GM18870 (cell line): ENCODE results near the gene PARN.
"Not testable (repeated sequence)": the region's sequence is repeated elsewhere in the genome, so short reads cannot be mapped to it uniquely, and the experiment has no call there.

ENCODE experiments used
- ATAC-seq: cut with Tn5 transposase; IDR thresholded peaks from one replicate; pipeline ENCODE4 v1.9.1; 2021; ENCODE audit warnings: moderate library complexity; ENCODE audit not compliant: unreplicated experiment

The PARN gene

GRCh38 chr16:14576069-14576468 lies 54.0 kb downstream of the PARN start:
- ATAC-seq, result no peak

- ATAC-seq, result not testable (repeated sequence)
Observed at GRCh38 chr16:14574698-14575415, 55.2 kb downstream of the PARN start.

GRCh38 chr16:14572535-14572934 lies 57.5 kb downstream of the PARN start:
- ATAC-seq, result no peak

- ATAC-seq, result no peak
Observed at GRCh38 chr16:14569213-14569612, 60.8 kb downstream of the PARN start.

- ATAC-seq, result no peak
Observed at GRCh38 chr16:14566599-14566998, 63.5 kb downstream of the PARN start.

- ATAC-seq, result no peak
Observed at GRCh38 chr16:14565688-14566025, 64.4 kb downstream of the PARN start.

- no peak for ATAC-seq
Observed at GRCh38 chr16:14564861-14565687, 65.0 kb downstream of the PARN start.

GRCh38 chr16:14564323-14564722 lies 65.7 kb downstream of the PARN start:
- ATAC-seq, result no peak

GRCh38 chr16:14562691-14563491 lies 67.2 kb downstream of the PARN start:
- no peak for ATAC-seq

- ATAC-seq, result no peak
Observed at GRCh38 chr16:14560523-14560922, 69.5 kb downstream of the PARN start.

- no peak for ATAC-seq
Observed at GRCh38 chr16:14559809-14560241, 70.2 kb downstream of the PARN start.

- no peak for ATAC-seq
Observed at GRCh38 chr16:14553447-14553846, 76.6 kb downstream of the PARN start.

- no peak for ATAC-seq
Observed at GRCh38 chr16:14549789-14550153, 80.3 kb downstream of the PARN start.

GRCh38 chr16:14548933-14549788 lies 80.9 kb downstream of the PARN start:
- ATAC-seq, result no peak

GRCh38 chr16:14545346-14545884 lies 84.6 kb downstream of the PARN start:
- no peak for ATAC-seq

GRCh38 chr16:14544846-14545245 lies 85.2 kb downstream of the PARN start:
- not testable (repeated sequence) for ATAC-seq

GRCh38 chr16:14539631-14540030 lies 90.4 kb downstream of the PARN start:
- no peak for ATAC-seq

GRCh38 chr16:14539156-14539555 lies 90.9 kb downstream of the PARN start:
- ATAC-seq, result no peak

- ATAC-seq, result no peak
Observed at GRCh38 chr16:14538604-14539003, 91.5 kb downstream of the PARN start.

- no peak for ATAC-seq
Observed at GRCh38 chr16:14531613-14532012, 98.4 kb downstream of the PARN start.
